HEK293 (cell line): ENCODE results near the gene C6orf163.

Experiments used
- CTCF ChIA-PET: fragments of 350-600 bp; formaldehyde crosslinking; extraction: SDS; loops from one replicate; lab custom pipeline; 2021; ENCODE audit warnings: antibody characterized with exemption; lab: Yijun Ruan, JAX
- POLR2A ChIA-PET: fragments of 300-600 bp; formaldehyde crosslinking; extraction: SDS; loops from one replicate; lab custom pipeline; 2020; ENCODE audit warnings: antibody characterized with exemption, inconsistent platforms; lab: Yijun Ruan, JAX
- H3K27ac ChIP-seq: fragments of 200-500 bp; sonication (Bioruptor generic); 2 replicates; pipeline ENCODE4 v1.5.1; 2014; ENCODE audit warnings: low read depth, low read length, control low read depth, inconsistent platforms; ENCODE audit errors: extremely low read depth
- H3K36me3 ChIP-seq, 2 experiments: fragments of 200-500 bp in 1 of 2; sonication (Bioruptor generic) in 1 of 2; 1 replicate in 1 of 2; 2 replicates in 1 of 2; pipeline ENCODE4 v1.5.1; 2014 to 2017; ENCODE audit warnings: inconsistent platforms in 2 of 2, low read length in 2 of 2; ENCODE audit not compliant: control insufficient read depth in 2 of 2, insufficient read depth in 1 of 2
- H3K4me1 ChIP-seq: fragments of 200-500 bp; sonication (Bioruptor generic); 2 replicates; pipeline ENCODE4 v1.5.1; 2014; ENCODE audit warnings: mild to moderate bottlenecking, low read length, inconsistent platforms; ENCODE audit not compliant: control insufficient read depth, insufficient read depth
- H3K4me3 ChIP-seq: 2 replicates; pipeline ENCODE4 v1.5.1; 2011; ENCODE audit warnings: low read depth, mild to moderate bottlenecking, control low read depth, low read length, moderate library complexity
- H3K9me3 ChIP-seq: fragments of 200-500 bp; sonication (Bioruptor generic); 2 replicates; pipeline ENCODE4 v1.5.1; 2014; ENCODE audit warnings: low read depth, low read length, inconsistent platforms; ENCODE audit not compliant: control insufficient read depth, insufficient read depth
- CTCF ChIP-seq: fragments of 450-650 bp; formaldehyde crosslinking; IDR thresholded peaks from 2 replicates; pipeline ENCODE4 v1.5.1; 2016; ENCODE audit warnings: missing biosample characterization, missing genetic modification characterization
- ELK4 ChIP-seq: IDR thresholded peaks from 2 replicates; pipeline ENCODE4 v1.6.1; 2011; ENCODE audit warnings: mild to moderate bottlenecking, low read depth, low read length, borderline replicate concordance
- HIC1 ChIP-seq: fragments of 450-650 bp; formaldehyde crosslinking; IDR thresholded peaks from 2 replicates; pipeline ENCODE4 v1.5.1; 2016; ENCODE audit warnings: missing biosample characterization, missing genetic modification characterization
- KLF17 ChIP-seq: fragments of 450-650 bp; formaldehyde crosslinking; IDR thresholded peaks from 2 replicates; pipeline ENCODE4 v1.5.1; 2016; ENCODE audit warnings: missing biosample characterization, missing genetic modification characterization
- REPIN1 ChIP-seq: fragments of 450-650 bp; formaldehyde crosslinking; IDR thresholded peaks from 2 replicates; pipeline ENCODE4 v1.5.1; 2017; ENCODE audit warnings: missing biosample characterization, missing genetic modification characterization, low read depth
- TCF7L2 ChIP-seq: IDR thresholded peaks from 2 replicates; pipeline ENCODE4 v1.6.1; 2011; ENCODE audit warnings: low read depth, mild to moderate bottlenecking, inconsistent platforms, low read length, moderate library complexity, borderline replicate concordance
- ZFP37 ChIP-seq: fragments of 450-650 bp; formaldehyde crosslinking; IDR thresholded peaks from 2 replicates; pipeline ENCODE4 v1.5.1; 2016; ENCODE audit warnings: missing biosample characterization, missing genetic modification characterization
- ZNF140 ChIP-seq: fragments of 450-650 bp; formaldehyde crosslinking; IDR thresholded peaks from 2 replicates; pipeline ENCODE4 v1.5.1; 2016; ENCODE audit warnings: missing biosample characterization, missing genetic modification characterization
- ZNF221 ChIP-seq: fragments of 450-650 bp; formaldehyde crosslinking; IDR thresholded peaks from 2 replicates; pipeline ENCODE4 v1.5.1; 2017; ENCODE audit warnings: missing biosample characterization, missing genetic modification characterization, borderline replicate concordance
- ZNF488 ChIP-seq: fragments of 450-650 bp; formaldehyde crosslinking; IDR thresholded peaks from 2 replicates; pipeline ENCODE4 v1.5.1; 2016; ENCODE audit warnings: missing biosample characterization, missing genetic modification characterization
- ZNF580 ChIP-seq: fragments of 450-650 bp; formaldehyde crosslinking; IDR thresholded peaks from 2 replicates; pipeline ENCODE4 v1.5.1; 2016; ENCODE audit warnings: missing biosample characterization, missing genetic modification characterization
- ZNF791 ChIP-seq: fragments of 450-650 bp; formaldehyde crosslinking; IDR thresholded peaks from 2 replicates; pipeline ENCODE4 v1.5.1; 2016; ENCODE audit warnings: missing biosample characterization, missing genetic modification characterization

C6orf163 gene

GRCh38 chr6:87357479-87358196 lies 13.0 kb downstream of the C6orf163 start (continued):
- no peak for TF ChIP-seq KLF17
- no peak for TF ChIP-seq ZNF488 (tag by site-specific recombination)
- TF ChIP-seq ZNF791 (tag by site-specific recombination): no peak
- no peak for TF ChIP-seq REPIN1 (tag by site-specific recombination)
- TF ChIP-seq CTCF (tag by site-specific recombination): no peak
- no peak for TF ChIP-seq ZNF580 (tag by site-specific recombination)
- TF ChIP-seq ZFP37 (tag by site-specific recombination): no peak
- no peak for TF ChIP-seq HIC1 (tag by site-specific recombination)
- TF ChIP-seq TCF7L2: no peak
- no peak for TF ChIP-seq ELK4
- TF ChIP-seq ZNF140 (tag by site-specific recombination): no peak
- TF ChIP-seq, all 188 proteins: peak for 0

GRCh38 chr6:87364602-87365252 lies 20.1 kb downstream of the C6orf163 start:
- no peaks in the 10 kb centered on the region for H3K36me3 ChIP-seq
- TF ChIP-seq ZNF221 (tag by site-specific recombination): no peak
- POLR2A ChIA-PET: interaction anchor here (0.5 to 1.6 kb wide), 2 partner anchors 13 to 22 kb away, joined by 4 to 5 read pairs; no protein-coding TSS in a partner anchor
- no peaks in the 10 kb centered on the region for H3K9me3 ChIP-seq
- H3K4me1 ChIP-seq: no peaks in the 10 kb centered on the region
- no peak overlapping the region for H3K4me3 ChIP-seq
- CTCF ChIA-PET: interaction anchor here (0.5 to 1.1 kb wide), 6 partner anchors 28 to 1618 kb away, joined by 3 to 5 read pairs (median 4); no protein-coding TSS in a partner anchor
- no peak overlapping the region for H3K27ac ChIP-seq
